HL-60/S4 (cell line): ENCODE measurements around the gene PCDHGA1.
"Not testable (repeated sequence)": the region's sequence is repeated elsewhere in the genome, so short reads cannot be mapped to it uniquely, and the experiment has no call there.

Experiments used
- in situ Hi-C: fragments of 300-500 bp; cut with MboI; formaldehyde crosslinking; loops from 2 replicates; pipeline ENCODE4 v1.14.3; 2022; ENCODE audit warnings: low sequenced_read_pairs

PCDHGA1 gene

GRCh38 chr5:141346017-141346416 lies 15.7 kb downstream of the PCDHGA1 start:
- in situ Hi-C loops, result not testable (repeated sequence)

- in situ Hi-C loops, result no loop called here
Measured at GRCh38 chr5:141349917-141350619, 19.8 kb downstream of the PCDHGA1 start, which contains the start of gene PCDHGB1. Gene PCDHGB1 (plus strand): TSS chr5:141350099. CDS start chr5:141350261, 162 bp downstream.

GRCh38 chr5:141351591-141351990 lies 21.3 kb downstream of the PCDHGA1 start:
- in situ Hi-C loops, result no loop called here

- in situ Hi-C loops, result no loop called here
Measured at GRCh38 chr5:141354900-141355469, 24.7 kb downstream of the PCDHGA1 start, which contains the start of gene PCDHGA4. Gene PCDHGA4 (plus strand): TSS chr5:141355021. CDS start chr5:141355108, 87 bp downstream.

- in situ Hi-C loops, result no loop called here
Measured at GRCh38 chr5:141355641-141356040, 25.3 kb downstream of the PCDHGA1 start.

- in situ Hi-C loops, result no loop called here
Measured at GRCh38 chr5:141356133-141356532, 25.8 kb downstream of the PCDHGA1 start.

GRCh38 chr5:141356950-141357349 lies 26.6 kb downstream of the PCDHGA1 start:
- in situ Hi-C loops, result no loop called here

GRCh38 chr5:141359790-141360426 lies 29.6 kb downstream of the PCDHGA1 start, which contains the start of gene PCDHGB2:
Gene PCDHGB2 (plus strand): TSS chr5:141359994. CDS start chr5:141360136, 142 bp downstream.
- in situ Hi-C loops, result no loop called here

GRCh38 chr5:141360685-141361084 lies 30.4 kb downstream of the PCDHGA1 start:
- in situ Hi-C loops, result no loop called here

- in situ Hi-C loops, result no loop called here
Measured at GRCh38 chr5:141362719-141363118, 32.4 kb downstream of the PCDHGA1 start.

- in situ Hi-C loops, result no loop called here
Measured at GRCh38 chr5:141363952-141364660, 33.8 kb downstream of the PCDHGA1 start, which contains the start of gene PCDHGA5. Gene PCDHGA5 (plus strand): TSS chr5:141364162. CDS start chr5:141364331, 169 bp downstream.

GRCh38 chr5:141366016-141366896 lies 35.9 kb downstream of the PCDHGA1 start:
- in situ Hi-C loops, result no loop called here

GRCh38 chr5:141369994-141370848 lies 39.9 kb downstream of the PCDHGA1 start, which contains the start of gene PCDHGB3:
Gene PCDHGB3 (plus strand): TSS chr5:141370242. CDS start chr5:141370395, 153 bp downstream.
- in situ Hi-C loops, result no loop called here

- in situ Hi-C loops, result no loop called here
Measured at GRCh38 chr5:141371572-141372475, 41.5 kb downstream of the PCDHGA1 start.

GRCh38 chr5:141373673-141374317 lies 43.5 kb downstream of the PCDHGA1 start, which contains the start of gene PCDHGA6:
Gene PCDHGA6 (plus strand): TSS chr5:141373891. CDS start chr5:141374084, 193 bp downstream.
- in situ Hi-C loops, result no loop called here

- in situ Hi-C loops, result no loop called here
Measured at GRCh38 chr5:141374627-141375026, 44.3 kb downstream of the PCDHGA1 start.

GRCh38 chr5:141375444-141376155 lies 45.3 kb downstream of the PCDHGA1 start:
- in situ Hi-C loops, result not testable (repeated sequence)
